NT2/D1 (cell line): ENCODE data around the gene ZNF516.

Source experiments
- DNase-seq: peaks from one replicate; pipeline ENCODE4 v3.0.0-alpha.2; 2011; ENCODE audit warnings: low read depth, low spot score
- H3K27me3 ChIP-seq: 2 replicates; pipeline ENCODE4 v1.6.0; 2011; ENCODE audit warnings: mild to moderate bottlenecking; ENCODE audit not compliant: insufficient read length, insufficient read depth
- H3K36me3 ChIP-seq: 2 replicates; pipeline ENCODE4 v1.6.1; 2011; ENCODE audit warnings: mild to moderate bottlenecking, low read length, mixed read lengths; ENCODE audit not compliant: insufficient read depth, insufficient read length
- H3K4me1 ChIP-seq: 2 replicates; pipeline ENCODE4 v1.5.1; 2011; ENCODE audit not compliant: insufficient read depth, insufficient read length
- H3K4me3 ChIP-seq: 2 replicates; pipeline ENCODE4 v1.5.1; 2011; ENCODE audit warnings: low read depth; ENCODE audit not compliant: insufficient read length
- H3K9ac ChIP-seq: 2 replicates; pipeline ENCODE4 v1.6.0; 2011; ENCODE audit warnings: low read depth; ENCODE audit not compliant: insufficient read length
- H3K9me3 ChIP-seq: 2 replicates; pipeline ENCODE4 v1.5.1; 2011; ENCODE audit warnings: mild to moderate bottlenecking, low read length; ENCODE audit not compliant: insufficient read depth
- SUZ12 ChIP-seq: IDR thresholded peaks from 2 replicates; pipeline ENCODE4 v1.6.1; 2011; ENCODE audit not compliant: insufficient read length, insufficient read depth; ENCODE audit errors: extremely low read depth
- YY1 ChIP-seq: IDR thresholded peaks from 2 replicates; pipeline ENCODE4 v1.6.1; 2011; ENCODE audit not compliant: insufficient read length, insufficient read depth
- ZNF274 ChIP-seq: IDR thresholded peaks from 2 replicates; pipeline ENCODE4 v1.6.1; 2011; ENCODE audit warnings: mild to moderate bottlenecking, low read depth, low read length

Gene ZNF516

GRCh38 chr18:76506974-76507764 lies 12.1 kb upstream of the ZNF516 start:
- Histone ChIP-seq H3K9me3 (no peaks in the 10 kb centered on the region), H3K4me3 (no peak overlapping the region), H3K4me1 (no peaks in the 10 kb centered on the region), H3K27me3 (no peaks in the 10 kb centered on the region), H3K9ac (no peak overlapping the region), H3K36me3 (no peaks in the 10 kb centered on the region)
- no peak for TF ChIP-seq SUZ12
- TF ChIP-seq ZNF274, result no peak
- TF ChIP-seq YY1, result no peak
- no peak for DNase-seq

- Histone ChIP-seq H3K4me3 (no peak overlapping the region), H3K9ac (no peak overlapping the region), H3K36me3 (no peaks in the 10 kb centered on the region), H3K27me3 (no peaks in the 10 kb centered on the region), H3K9me3 (no peaks in the 10 kb centered on the region), H3K4me1 (no peaks in the 10 kb centered on the region)
- TF ChIP-seq YY1 (no peak), SUZ12 (no peak), ZNF274 (no peak)
- DNase-seq, result no peak
Observed at GRCh38 chr18:76506395-76506794, 11.4 kb upstream of the ZNF516 start.

GRCh38 chr18:76505614-76506013 lies 10.6 kb upstream of the ZNF516 start:
- Histone ChIP-seq H3K4me1 (no peaks in the 10 kb centered on the region), H3K9me3 (no peaks in the 10 kb centered on the region), H3K27me3 (no peaks in the 10 kb centered on the region), H3K9ac (no peak overlapping the region), H3K4me3 (no peak overlapping the region), H3K36me3 (no peaks in the 10 kb centered on the region)
- no peak for DNase-seq
- TF ChIP-seq SUZ12 (no peak), YY1 (no peak), ZNF274 (no peak)

GRCh38 chr18:76504749-76505148 lies 9.7 kb upstream of the ZNF516 start:
- TF ChIP-seq ZNF274 (no peak), SUZ12 (no peak), YY1 (no peak)
- Histone ChIP-seq H3K9ac (no peak overlapping the region), H3K4me1 (no peaks in the 10 kb centered on the region), H3K9me3 (no peaks in the 10 kb centered on the region), H3K36me3 (no peaks in the 10 kb centered on the region), H3K4me3 (no peak overlapping the region), H3K27me3 (no peaks in the 10 kb centered on the region)
- no peak for DNase-seq

- no peak for DNase-seq
Observed at GRCh38 chr18:76503649-76504386, 8.8 kb upstream of the ZNF516 start.

GRCh38 chr18:76502551-76502950 lies 7.5 kb upstream of the ZNF516 start:
- Histone ChIP-seq H3K9me3 (no peaks in the 10 kb centered on the region), H3K4me1 (no peaks in the 10 kb centered on the region), H3K27me3 (peaks cover 2% of the 10 kb centered on the region), H3K4me3 (no peak overlapping the region), H3K36me3 (no peaks in the 10 kb centered on the region), H3K9ac (no peak overlapping the region)
- no peak for TF ChIP-seq ZNF274
- no peak for TF ChIP-seq SUZ12
- TF ChIP-seq YY1, result no peak
- no peak for DNase-seq

More at GRCh38 chr18:76503649-76504386, 8.8 kb upstream of the ZNF516 start:
- Histone ChIP-seq H3K27me3 (no peaks in the 10 kb centered on the region), H3K4me1 (no peaks in the 10 kb centered on the region), H3K36me3 (no peaks in the 10 kb centered on the region), H3K4me3 (no peak overlapping the region), H3K9ac (no peak overlapping the region), H3K9me3 (no peaks in the 10 kb centered on the region)
- TF ChIP-seq SUZ12 (no peak), ZNF274 (no peak), YY1 (no peak)

GRCh38 chr18:76499637-76500340 lies 4.7 kb upstream of the ZNF516 start:
- Histone ChIP-seq H3K4me1 (no peaks in the 10 kb centered on the region), H3K27me3 (peaks cover 8% of the 10 kb centered on the region), H3K9ac (no peak overlapping the region), H3K4me3 (no peak overlapping the region), H3K9me3 (no peaks in the 10 kb centered on the region), H3K36me3 (no peaks in the 10 kb centered on the region)
- TF ChIP-seq ZNF274 (no peak), YY1 (no peak), SUZ12 (no peak)
- DNase-seq, result no peak
